SH-SY5Y (cell line): ENCODE measurements around the gene FOXP1.

Source experiments
- GATA2 ChIP-seq: IDR thresholded peaks from 2 replicates; pipeline ENCODE4 v1.6.1; 2011; ENCODE audit warnings: mild to moderate bottlenecking, low read depth, low read length
- GATA3 ChIP-seq: IDR thresholded peaks from 2 replicates; pipeline ENCODE4 v1.6.1; 2011; ENCODE audit warnings: low read depth, mild to moderate bottlenecking, low read length, moderate library complexity

- TF ChIP-seq GATA2 (no peak), GATA3 (no peak)
These were observed 59.9 kb downstream of the FOXP1 start for GRCh38 chr3:71523628-71524027.
